ENCODE results near the gene FUT9.

GRCh38 chr6:96051555-96051954 lies 35.8 kb downstream of the FUT9 start:
- no peak for TF ChIP-seq CTCF (IDR thresholded peaks at IDR 0.05; ENCODE audit: low read depth, low read length)
- TF ChIP-seq POLR2A (IDR thresholded peaks at IDR 0.05; ENCODE audit: extremely low read depth, insufficient read length) = no peak
- no peak for TF ChIP-seq MAX (IDR thresholded peaks at IDR 0.05; ENCODE audit: low read depth, low read length)
